ENCODE data around the gene SORCS1.

The SORCS1 gene

DNA sequence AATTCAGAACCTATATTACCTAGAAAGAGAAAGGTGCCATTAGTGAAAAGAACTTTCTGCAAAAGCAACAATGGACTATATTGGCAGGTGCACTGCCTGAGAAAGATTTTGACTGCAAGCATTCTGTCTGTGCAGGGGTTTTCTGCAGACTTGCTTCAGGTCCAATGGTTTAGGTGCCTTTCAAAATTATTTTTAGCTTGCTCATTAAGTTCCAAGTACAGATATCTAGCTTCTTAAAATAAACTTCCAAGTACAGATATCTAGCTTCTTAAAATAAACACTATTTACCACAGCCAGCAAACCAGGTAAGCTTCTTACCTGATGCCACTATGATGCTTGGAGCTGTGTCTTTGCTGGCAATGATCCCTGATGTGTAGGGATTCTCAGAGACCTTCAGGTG, 485.2 kb downstream of the SORCS1 start:
- Histone ChIP-seq H3K27me3 (ENCODE audit: insufficient read depth, low read length) (no peaks in the 10 kb centered on the region), H3K9me3 (ENCODE audit: low read length) (no peaks in the 10 kb centered on the region), H3K36me3 (ENCODE audit: insufficient read depth, low read length) (no peaks in the 10 kb centered on the region), H3K4me3 (ENCODE audit: low read length) (no peak overlapping the region), H2AFZ (ENCODE audit: low read depth, low read length) (no peak overlapping the region), H3K4me1 (ENCODE audit: insufficient read depth, low read length) (no peaks in the 10 kb centered on the region)

DNA sequence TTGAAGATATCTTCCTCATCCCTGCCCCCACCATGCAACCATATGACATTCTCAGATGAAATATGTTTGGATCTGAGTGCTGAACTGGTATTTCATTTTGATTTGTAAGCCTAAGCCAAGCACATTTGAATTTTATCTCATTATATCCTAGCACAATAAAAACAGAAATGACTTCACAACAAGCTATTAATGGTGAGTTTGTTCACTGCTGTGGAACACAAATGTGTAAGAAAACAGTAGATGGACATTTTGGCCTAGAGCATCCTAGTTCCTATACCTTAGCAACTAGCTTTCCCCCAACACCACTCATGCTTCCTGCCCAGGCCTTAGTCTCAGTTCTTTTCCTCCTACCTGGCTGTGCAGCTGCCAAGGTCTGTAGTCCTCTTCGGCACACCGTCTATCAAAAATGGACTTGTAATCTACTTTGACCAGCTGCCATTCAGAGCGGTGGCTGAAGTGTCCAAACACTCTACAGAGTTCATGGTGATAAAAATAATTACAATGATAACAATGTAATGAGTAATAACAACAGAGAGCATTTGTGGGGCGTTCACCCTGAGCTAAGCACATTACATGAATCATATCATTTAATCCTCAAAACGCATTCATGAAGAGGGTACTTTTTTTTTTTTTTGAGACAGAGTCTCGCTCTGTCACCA, 491.9 kb downstream of the SORCS1 start:
- H3K36me3 ChIP-seq (ENCODE audit: insufficient read depth, low read length), result no peaks in the 10 kb centered on the region

DNA sequence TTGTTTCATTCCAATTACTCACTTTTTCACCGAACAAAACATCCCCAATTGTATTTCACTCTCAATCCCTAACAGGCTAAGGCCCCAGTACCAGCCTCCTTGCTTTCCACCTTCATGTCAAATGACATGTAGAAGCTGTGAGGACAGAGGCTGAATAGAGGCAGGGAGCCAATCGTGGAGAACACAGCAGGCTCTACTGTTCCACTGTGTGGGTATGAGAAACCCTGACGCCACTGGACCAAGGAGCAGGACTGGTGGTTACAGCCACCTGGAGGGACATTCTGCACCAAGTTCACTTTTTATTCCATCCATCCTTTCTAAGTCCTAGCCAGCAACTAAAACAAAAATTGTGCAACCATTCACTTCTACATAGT, 502.8 kb downstream of the SORCS1 start:
- H3K4me3 ChIP-seq (ENCODE audit: low read length), result no peak overlapping the region
- no peaks in the 10 kb centered on the region for H3K4me1 ChIP-seq (ENCODE audit: insufficient read depth, low read length)
- no peak overlapping the region for H2AFZ ChIP-seq (ENCODE audit: low read depth, low read length)
- no peaks in the 10 kb centered on the region for H3K36me3 ChIP-seq (ENCODE audit: insufficient read depth, low read length)
- H3K9me3 ChIP-seq (ENCODE audit: low read length), result no peaks in the 10 kb centered on the region
- H3K27me3 ChIP-seq (ENCODE audit: insufficient read depth, low read length), result no peaks in the 10 kb centered on the region

More for the DNA sequence above, 491.9 kb downstream of the SORCS1 start:
- no peak overlapping the region for H2AFZ ChIP-seq (ENCODE audit: low read depth, low read length)
- H3K4me1 ChIP-seq (ENCODE audit: insufficient read depth, low read length), result no peaks in the 10 kb centered on the region
- no peaks in the 10 kb centered on the region for H3K9me3 ChIP-seq (ENCODE audit: low read length)
- H3K27me3 ChIP-seq (ENCODE audit: insufficient read depth, low read length), result no peaks in the 10 kb centered on the region
- H3K4me3 ChIP-seq (ENCODE audit: low read length), result no peak overlapping the region

DNA sequence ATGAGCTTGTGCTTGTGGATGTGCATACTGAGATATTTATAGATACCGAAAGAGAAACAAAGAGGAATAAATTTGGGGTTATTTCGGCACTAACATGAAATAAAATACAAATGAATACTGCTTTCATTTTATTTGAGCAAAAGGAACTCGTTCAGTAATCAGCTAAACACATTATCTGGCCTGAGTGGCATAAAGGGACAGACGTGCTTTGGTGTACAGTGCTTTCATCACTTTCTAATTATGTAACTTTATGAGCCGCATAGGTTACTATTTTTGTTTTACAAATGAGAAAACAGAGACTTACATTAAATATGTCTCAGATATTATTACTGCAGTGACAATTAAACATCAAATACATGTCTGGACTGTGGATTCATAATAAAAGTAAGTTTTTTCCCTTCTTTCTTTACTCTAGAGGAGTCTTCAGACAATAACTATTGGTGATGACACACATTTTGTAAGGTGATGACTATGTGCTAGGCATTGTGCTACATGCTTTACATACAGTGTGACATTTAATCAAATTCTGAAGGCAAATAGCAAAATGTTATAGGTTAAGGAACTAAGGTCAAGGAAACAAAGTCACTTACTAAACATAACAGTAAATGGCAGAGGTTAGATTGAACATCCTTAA, 503.3 kb downstream of the SORCS1 start:
- Histone ChIP-seq H3K36me3 (ENCODE audit: insufficient read depth, low read length) (no peaks in the 10 kb centered on the region), H3K27me3 (ENCODE audit: insufficient read depth, low read length) (no peaks in the 10 kb centered on the region), H3K4me1 (ENCODE audit: insufficient read depth, low read length) (no peaks in the 10 kb centered on the region), H3K4me3 (ENCODE audit: low read length) (no peak overlapping the region), H2AFZ (ENCODE audit: low read depth, low read length) (no peak overlapping the region), H3K9me3 (ENCODE audit: low read length) (no peaks in the 10 kb centered on the region)

DNA sequence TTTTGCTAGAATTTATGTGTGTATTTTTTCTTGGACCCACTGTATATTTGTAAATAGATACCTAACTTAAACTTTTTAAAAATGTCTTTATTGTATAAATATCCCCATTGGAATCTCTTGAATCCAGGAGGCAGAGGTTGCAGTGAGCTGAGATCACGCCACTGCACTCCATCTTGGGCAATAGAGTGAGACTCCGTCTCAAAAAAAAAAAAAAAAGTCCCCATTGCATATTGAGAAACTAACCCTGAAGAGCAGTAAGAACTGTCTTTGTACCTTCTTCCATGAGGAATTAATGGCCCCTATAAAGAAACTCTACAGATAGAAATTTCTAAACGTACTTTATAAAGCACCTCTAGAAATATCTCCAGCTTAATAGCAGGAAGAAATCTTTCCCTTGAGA, 504.0 kb downstream of the SORCS1 start:
- Histone ChIP-seq H3K4me1 (ENCODE audit: insufficient read depth, low read length) (no peaks in the 10 kb centered on the region), H2AFZ (ENCODE audit: low read depth, low read length) (no peak overlapping the region), H3K4me3 (ENCODE audit: low read length) (no peak overlapping the region), H3K9me3 (ENCODE audit: low read length) (no peaks in the 10 kb centered on the region), H3K36me3 (ENCODE audit: insufficient read depth, low read length) (no peaks in the 10 kb centered on the region), H3K27me3 (ENCODE audit: insufficient read depth, low read length) (no peaks in the 10 kb centered on the region)

DNA sequence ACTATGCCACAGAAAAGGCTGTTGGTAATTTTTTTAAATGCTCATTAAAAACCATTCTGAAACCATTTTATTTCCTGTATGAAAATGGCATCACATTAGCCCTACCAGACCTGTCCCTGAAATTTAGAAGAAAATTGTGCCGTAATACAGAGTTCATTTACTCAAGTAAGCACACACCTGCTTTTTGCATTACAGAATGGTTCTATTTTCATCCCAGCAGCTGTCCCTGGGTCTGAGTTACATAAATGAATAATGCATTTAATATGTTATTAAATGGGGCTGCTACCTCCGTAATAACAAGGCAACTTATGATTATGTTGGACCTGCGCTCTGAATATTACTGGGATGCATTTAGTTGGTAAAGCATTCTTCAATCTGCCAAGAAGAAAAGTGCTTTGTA, 508.9 kb downstream of the SORCS1 start:
- Histone ChIP-seq H3K36me3 (ENCODE audit: insufficient read depth, low read length) (no peaks in the 10 kb centered on the region), H2AFZ (ENCODE audit: low read depth, low read length) (no peak overlapping the region), H3K9me3 (ENCODE audit: low read length) (no peaks in the 10 kb centered on the region), H3K27me3 (ENCODE audit: insufficient read depth, low read length) (no peaks in the 10 kb centered on the region), H3K4me1 (ENCODE audit: insufficient read depth, low read length) (no peaks in the 10 kb centered on the region), H3K4me3 (ENCODE audit: low read length) (no peak overlapping the region)

DNA sequence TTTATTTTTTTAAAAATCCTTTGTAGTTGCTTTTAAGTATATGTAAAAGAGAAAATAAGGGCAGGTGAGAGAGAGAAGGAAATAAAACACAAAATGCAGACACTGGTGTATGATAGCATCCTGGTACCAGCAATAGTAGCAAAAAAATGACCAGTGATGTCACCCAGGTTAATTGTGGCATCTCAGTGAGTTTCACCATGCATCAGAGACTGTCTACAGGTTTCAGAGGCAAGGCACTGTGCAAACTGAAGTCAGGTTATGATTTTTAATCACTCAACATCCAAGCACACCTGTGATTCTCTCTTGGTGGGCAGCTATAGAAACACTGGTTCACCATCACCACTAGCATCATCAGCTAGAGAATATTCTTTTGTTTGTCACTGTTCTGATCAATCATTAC, 509.3 kb downstream of the SORCS1 start:
- H3K4me1 ChIP-seq (ENCODE audit: insufficient read depth, low read length), result no peaks in the 10 kb centered on the region
- H3K4me3 ChIP-seq (ENCODE audit: low read length), result no peak overlapping the region
- H3K9me3 ChIP-seq (ENCODE audit: low read length), result no peaks in the 10 kb centered on the region
- H3K36me3 ChIP-seq (ENCODE audit: insufficient read depth, low read length), result no peaks in the 10 kb centered on the region
- no peak overlapping the region for H2AFZ ChIP-seq (ENCODE audit: low read depth, low read length)
- no peaks in the 10 kb centered on the region for H3K27me3 ChIP-seq (ENCODE audit: insufficient read depth, low read length)

DNA sequence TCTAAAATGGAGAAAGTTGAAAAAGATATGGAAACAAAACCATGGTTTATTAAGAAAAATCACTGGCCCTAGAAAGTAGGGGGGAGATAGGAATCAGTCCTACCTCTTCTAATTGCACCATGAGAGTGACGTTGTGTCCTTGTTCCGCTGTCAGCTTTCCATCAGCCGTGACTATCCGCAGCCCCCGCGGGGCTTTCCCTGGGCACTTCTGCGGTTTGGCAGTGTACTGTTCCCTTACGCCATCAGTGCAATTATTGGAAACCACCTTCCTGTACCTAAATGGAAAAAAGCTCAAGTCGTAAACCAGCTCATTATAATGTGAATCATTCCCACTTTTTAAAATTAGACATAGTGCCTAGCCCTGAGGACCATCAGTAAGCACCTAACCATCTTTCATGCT, 512.2 kb downstream of the SORCS1 start:
- Histone ChIP-seq H3K27me3 (ENCODE audit: insufficient read depth, low read length) (no peaks in the 10 kb centered on the region), H2AFZ (ENCODE audit: low read depth, low read length) (no peak overlapping the region), H3K4me1 (ENCODE audit: insufficient read depth, low read length) (no peaks in the 10 kb centered on the region), H3K4me3 (ENCODE audit: low read length) (no peak overlapping the region), H3K36me3 (ENCODE audit: insufficient read depth, low read length) (no peaks in the 10 kb centered on the region), H3K9me3 (ENCODE audit: low read length) (no peaks in the 10 kb centered on the region)

DNA sequence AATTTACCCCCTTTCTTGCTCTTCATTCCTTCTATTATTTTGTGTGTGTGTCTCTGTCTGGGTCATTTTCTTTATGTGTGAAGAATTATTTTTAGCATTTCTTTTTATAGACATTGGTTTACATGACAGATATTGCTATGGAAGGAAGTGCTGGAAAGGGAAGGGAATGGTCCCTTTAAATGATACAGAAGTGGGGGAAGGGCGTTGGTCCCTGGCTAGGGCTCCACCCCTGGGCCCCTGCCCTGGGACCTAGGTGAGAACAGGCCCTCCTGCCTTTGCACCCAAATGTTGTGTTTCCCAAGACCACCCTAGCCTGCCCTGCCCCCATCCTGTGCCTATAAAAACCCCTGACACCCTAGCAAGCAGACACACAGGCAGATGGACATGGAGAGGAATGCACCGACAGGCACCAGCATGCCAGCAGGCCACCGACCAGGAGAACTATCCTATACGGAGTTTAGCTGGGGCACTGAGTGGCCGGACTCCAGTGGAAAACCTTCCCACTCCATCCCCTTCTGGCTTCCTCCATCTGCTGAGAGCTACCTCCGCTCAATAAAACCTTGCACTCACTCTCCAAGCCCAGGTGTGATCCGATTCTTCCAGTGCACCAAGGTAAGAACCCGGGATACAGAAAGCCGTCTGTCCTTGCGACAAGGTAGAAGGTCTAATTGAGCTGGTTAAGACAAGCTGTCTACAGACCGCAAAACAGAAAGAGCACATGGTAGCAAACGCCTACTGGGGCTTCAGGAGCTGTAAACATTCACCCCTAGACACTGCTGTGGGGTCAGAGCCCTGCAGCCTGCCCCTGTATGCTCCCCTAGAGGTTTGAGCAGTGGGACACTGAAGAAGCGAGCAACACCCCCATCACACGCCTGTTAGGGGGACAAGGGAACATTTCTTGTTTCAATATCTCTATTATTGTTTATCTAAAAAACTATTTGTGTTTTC, 515.7 kb downstream of the SORCS1 start:
- Histone ChIP-seq H3K27me3 (ENCODE audit: insufficient read depth, low read length) (no peaks in the 10 kb centered on the region), H2AFZ (ENCODE audit: low read depth, low read length) (no peak overlapping the region), H3K36me3 (ENCODE audit: insufficient read depth, low read length) (no peaks in the 10 kb centered on the region), H3K4me1 (ENCODE audit: insufficient read depth, low read length) (no peaks in the 10 kb centered on the region), H3K9me3 (ENCODE audit: low read length) (no peaks in the 10 kb centered on the region), H3K4me3 (ENCODE audit: low read length) (no peak overlapping the region)

DNA sequence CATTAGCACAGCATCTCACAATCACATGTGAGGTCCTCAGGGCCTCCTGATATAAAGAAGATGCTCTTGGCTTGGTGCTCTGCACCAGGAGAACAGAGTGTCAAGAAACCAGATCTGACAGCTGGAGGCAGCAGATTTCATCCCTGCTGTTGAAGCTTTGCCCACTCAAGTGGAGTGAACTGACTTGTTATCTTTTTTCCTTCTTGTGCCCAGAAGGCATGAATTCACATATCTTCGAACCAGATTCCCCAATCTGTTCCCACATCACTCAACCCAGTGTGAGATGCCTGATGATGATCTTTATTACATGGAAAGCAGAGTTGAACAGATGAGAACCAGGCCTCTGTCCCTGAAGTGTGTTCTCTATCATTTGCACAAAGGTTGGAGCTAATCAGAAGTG, 521.0 kb downstream of the SORCS1 start:
- Histone ChIP-seq H3K4me1 (ENCODE audit: insufficient read depth, low read length) (no peaks in the 10 kb centered on the region), H3K4me3 (ENCODE audit: low read length) (no peak overlapping the region), H3K36me3 (ENCODE audit: insufficient read depth, low read length) (no peaks in the 10 kb centered on the region), H3K9me3 (ENCODE audit: low read length) (no peaks in the 10 kb centered on the region), H2AFZ (ENCODE audit: low read depth, low read length) (no peak overlapping the region), H3K27me3 (ENCODE audit: insufficient read depth, low read length) (no peaks in the 10 kb centered on the region)

DNA sequence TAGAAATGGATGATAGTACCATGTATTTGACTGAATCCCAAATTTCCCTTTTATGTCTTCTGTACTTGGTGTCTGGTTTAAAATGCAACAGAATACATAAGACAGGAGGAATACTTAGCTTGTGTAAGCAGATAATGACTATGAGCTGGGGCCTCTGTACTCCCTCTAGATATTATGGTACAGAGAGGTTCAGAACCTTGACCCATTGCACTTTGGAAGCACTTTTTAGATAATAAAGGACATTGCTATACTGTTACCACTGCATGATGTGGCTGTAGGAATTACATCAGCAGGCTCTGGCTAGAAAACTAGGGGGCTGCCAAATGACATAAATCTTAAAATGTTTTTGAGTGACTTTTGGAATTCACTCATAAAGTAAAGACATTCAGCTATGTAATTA, 526.6 kb downstream of the SORCS1 start:
- H3K9me3 ChIP-seq (ENCODE audit: low read length), result no peaks in the 10 kb centered on the region
- no peaks in the 10 kb centered on the region for H3K4me1 ChIP-seq (ENCODE audit: insufficient read depth, low read length)
- no peaks in the 10 kb centered on the region for H3K36me3 ChIP-seq (ENCODE audit: insufficient read depth, low read length)
- no peak overlapping the region for H2AFZ ChIP-seq (ENCODE audit: low read depth, low read length)
- no peak overlapping the region for H3K4me3 ChIP-seq (ENCODE audit: low read length)
- H3K27me3 ChIP-seq (ENCODE audit: insufficient read depth, low read length), result no peaks in the 10 kb centered on the region

DNA sequence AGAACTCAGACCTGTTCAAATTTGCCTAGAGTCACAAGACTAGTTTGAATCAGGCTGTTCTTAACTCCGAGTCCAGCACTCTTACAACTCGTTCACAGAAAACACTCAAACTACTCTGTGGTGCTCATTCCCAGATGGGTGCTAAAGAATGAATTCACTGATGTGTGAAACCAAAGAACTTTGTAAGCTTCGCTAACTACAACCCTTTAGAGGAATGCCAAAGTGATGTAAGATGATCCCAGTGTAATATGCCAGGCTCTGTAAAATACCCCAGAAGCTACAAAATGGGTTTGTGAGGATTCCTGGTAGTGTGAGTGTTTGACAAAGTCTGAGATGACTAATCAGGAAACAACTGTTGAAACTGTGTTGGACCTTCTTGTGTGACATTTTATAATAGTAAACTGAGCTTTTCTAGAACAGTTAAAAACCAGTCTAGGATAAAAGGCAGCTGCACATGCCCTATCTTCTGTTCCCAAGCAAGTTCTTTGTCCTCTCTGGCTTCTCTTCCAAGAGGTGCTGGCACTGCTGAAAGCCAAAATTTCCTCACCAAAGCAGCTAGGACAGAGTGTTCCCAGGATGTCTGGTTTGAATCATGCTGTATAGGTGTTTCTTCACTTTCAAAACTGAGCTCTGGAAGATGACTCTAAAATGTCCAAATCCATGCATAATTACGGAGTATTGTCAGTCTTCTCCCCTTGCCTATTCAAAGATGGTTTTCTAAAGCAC, 527.6 kb downstream of the SORCS1 start:
- no peaks in the 10 kb centered on the region for H3K36me3 ChIP-seq (ENCODE audit: insufficient read depth, low read length)
- no peaks in the 10 kb centered on the region for H3K27me3 ChIP-seq (ENCODE audit: insufficient read depth, low read length)
- H2AFZ ChIP-seq (ENCODE audit: low read depth, low read length), result no peak overlapping the region
- H3K4me1 ChIP-seq (ENCODE audit: insufficient read depth, low read length), result no peaks in the 10 kb centered on the region
- H3K4me3 ChIP-seq (ENCODE audit: low read length), result no peak overlapping the region
- no peaks in the 10 kb centered on the region for H3K9me3 ChIP-seq (ENCODE audit: low read length)

DNA sequence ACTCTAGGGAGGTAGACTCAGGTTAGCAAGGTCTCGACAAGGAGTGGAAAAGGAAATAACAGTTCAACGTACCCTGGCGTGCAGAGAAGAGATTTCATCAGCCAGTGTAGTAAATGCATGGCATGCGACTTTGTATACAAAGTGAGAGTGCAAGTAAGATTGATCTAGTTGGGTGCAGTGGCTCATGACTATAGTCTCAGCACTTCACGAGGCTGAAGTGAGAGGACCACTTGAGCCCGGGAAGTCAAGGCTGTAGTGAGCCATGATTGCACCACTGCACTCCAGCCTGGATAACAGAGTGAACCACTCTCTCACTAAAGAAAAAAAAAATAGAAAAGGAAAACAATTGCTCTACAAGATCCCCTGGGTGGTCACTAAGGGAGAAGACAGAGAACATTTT, 528.6 kb downstream of the SORCS1 start:
- H3K9me3 ChIP-seq (ENCODE audit: low read length), result no peaks in the 10 kb centered on the region
- H3K27me3 ChIP-seq (ENCODE audit: insufficient read depth, low read length), result no peaks in the 10 kb centered on the region
- H3K4me3 ChIP-seq (ENCODE audit: low read length), result no peak overlapping the region
- H2AFZ ChIP-seq (ENCODE audit: low read depth, low read length), result no peak overlapping the region
- no peaks in the 10 kb centered on the region for H3K36me3 ChIP-seq (ENCODE audit: insufficient read depth, low read length)
- no peaks in the 10 kb centered on the region for H3K4me1 ChIP-seq (ENCODE audit: insufficient read depth, low read length)
